Stomach (tissue), 4 donors: Measurements from ENCODE around the gene NABP1.

Source experiments
- POLR2A ChIP-seq, 4 donors: fragments of 450-650 bp; IDR thresholded peaks; one replicate each; pipeline ENCODE4 v1.6.1; 2016; ENCODE audit warnings: antibody characterized with exemption in 4 of 4, control low read depth in 2 of 4, mild to moderate bottlenecking in 1 of 4, moderate library complexity in 1 of 4
- POLR2AphosphoS5 ChIP-seq, 3 donors: sonication (generic); formaldehyde crosslinking; IDR thresholded peaks; one replicate each; pipeline ENCODE4 v1.6.1; 2016; ENCODE audit warnings: antibody characterized with exemption in 3 of 3
- TF ChIP-seq, protein P1 (sequence below), 7 experiments: fragments of 450-650 bp in 4 of 7; fragments of 200-600 bp in 3 of 7; sonication (generic) in 3 of 7; IDR thresholded peaks; one replicate each; pipeline ENCODE4 v1.5.1; 2016 to 2019; ENCODE audit warnings: antibody characterized with exemption in 7 of 7, control low read depth in 2 of 7, mild to moderate bottlenecking in 1 of 7

DNA sequence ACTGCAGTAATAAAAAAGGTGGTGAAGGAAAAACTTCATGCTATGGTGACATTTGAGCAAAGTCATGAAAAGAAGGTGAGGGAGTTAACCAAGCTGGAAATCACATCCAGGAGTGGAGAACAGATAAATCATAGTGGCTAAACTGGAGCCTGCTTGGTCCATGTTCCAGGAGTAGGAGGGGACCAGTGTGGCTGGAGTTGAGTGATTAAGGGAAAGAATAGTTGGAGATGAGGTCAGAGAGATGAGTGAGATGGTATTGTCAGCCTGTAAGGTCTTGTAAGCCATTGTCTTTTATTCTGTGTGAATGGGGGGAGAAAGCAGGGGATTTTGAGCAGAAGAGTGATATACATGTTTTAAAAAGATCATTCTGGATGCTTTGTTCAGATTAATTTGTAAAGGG is 52.3 kb downstream of the NABP1 start:
- TF ChIP-seq, protein P1, sequence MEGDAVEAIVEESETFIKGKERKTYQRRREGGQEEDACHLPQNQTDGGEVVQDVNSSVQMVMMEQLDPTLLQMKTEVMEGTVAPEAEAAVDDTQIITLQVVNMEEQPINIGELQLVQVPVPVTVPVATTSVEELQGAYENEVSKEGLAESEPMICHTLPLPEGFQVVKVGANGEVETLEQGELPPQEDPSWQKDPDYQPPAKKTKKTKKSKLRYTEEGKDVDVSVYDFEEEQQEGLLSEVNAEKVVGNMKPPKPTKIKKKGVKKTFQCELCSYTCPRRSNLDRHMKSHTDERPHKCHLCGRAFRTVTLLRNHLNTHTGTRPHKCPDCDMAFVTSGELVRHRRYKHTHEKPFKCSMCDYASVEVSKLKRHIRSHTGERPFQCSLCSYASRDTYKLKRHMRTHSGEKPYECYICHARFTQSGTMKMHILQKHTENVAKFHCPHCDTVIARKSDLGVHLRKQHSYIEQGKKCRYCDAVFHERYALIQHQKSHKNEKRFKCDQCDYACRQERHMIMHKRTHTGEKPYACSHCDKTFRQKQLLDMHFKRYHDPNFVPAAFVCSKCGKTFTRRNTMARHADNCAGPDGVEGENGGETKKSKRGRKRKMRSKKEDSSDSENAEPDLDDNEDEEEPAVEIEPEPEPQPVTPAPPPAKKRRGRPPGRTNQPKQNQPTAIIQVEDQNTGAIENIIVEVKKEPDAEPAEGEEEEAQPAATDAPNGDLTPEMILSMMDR (IDR thresholded peaks at IDR 0.05): no peak
- no peak for TF ChIP-seq POLR2A (IDR thresholded peaks at IDR 0.05)
- no peak for TF ChIP-seq POLR2AphosphoS5 (IDR thresholded peaks at IDR 0.05)
